Activated T-helper 1 cell treated with anti-CD3 and anti-CD28 coated beads, Interleukin-2, amount 50 U/mL, for 16 hours (primary cell): ENCODE measurements around the gene MYL12A.
A peak's percentile ranks its signal among the peaks of the same experiment; 100 is the strongest.

Source experiments
- DNase-seq, 2 donors: peaks; one replicate each; pipeline ENCODE4 v3.0.0-alpha.2; 2020; ENCODE audit warnings: low read depth in 1 of 2, low spot score in 1 of 2

Gene MYL12A

DNA sequence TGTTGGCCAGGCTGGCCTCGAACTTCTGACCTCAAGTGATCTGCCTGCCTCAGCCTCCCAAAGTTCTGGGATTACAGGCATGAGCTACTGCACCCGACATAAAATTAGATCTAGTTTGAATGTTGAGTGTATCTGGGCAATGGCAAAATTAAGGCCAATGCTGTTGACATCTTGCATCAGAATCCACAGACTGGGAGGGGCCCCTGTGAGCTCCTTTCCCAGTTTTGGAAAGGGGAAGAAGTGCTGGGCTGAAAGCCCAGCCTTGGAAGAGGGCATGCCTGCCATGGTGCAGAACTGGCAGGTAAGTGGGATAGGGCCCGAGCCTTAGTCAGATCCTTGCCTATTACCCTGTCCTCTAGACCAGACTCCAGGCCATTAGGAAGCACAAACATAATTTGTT lies 23.4 kb upstream of the MYL12A start:
- no peak for DNase-seq

DNA sequence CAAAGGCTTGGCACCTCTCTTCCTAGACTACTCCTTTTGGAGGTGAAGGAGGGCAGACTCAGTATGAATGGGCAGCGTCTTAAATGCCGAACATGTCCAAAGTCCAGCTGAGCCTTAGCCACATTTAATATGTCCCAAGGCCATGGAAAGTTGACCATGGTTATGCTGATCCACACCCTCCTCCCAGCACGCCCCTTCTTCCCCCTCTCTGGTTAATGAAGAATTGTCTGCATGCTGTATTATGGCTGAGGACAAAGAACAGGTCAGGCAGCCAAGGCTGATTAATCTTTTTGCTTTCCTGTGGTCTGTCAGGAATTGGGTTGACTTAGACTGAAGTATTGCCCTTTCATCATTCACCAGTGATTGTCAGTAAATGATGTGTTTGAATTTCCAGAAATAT lies 22.0 kb upstream of the MYL12A start:
- no peak for DNase-seq

DNA sequence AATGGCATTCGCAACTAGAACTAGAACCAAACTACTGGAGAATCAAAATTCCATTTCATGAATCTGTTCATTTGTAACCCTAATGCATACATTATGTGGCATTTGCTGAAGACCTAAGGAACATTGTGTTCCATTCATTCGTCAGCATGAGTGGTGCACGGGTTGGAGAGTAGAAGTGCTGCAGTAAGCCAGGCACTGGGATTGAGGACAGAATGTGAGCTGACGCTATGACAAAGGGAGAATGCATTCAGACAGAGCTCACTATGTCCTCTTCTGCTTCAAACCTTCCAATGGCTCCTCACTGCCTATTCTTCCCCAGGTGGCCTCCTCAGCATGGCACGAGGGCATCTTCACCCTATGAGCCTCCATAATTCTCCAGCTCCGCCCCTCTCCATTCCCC lies 21.6 kb upstream of the MYL12A start:
- DNase-seq, result no peak

DNA sequence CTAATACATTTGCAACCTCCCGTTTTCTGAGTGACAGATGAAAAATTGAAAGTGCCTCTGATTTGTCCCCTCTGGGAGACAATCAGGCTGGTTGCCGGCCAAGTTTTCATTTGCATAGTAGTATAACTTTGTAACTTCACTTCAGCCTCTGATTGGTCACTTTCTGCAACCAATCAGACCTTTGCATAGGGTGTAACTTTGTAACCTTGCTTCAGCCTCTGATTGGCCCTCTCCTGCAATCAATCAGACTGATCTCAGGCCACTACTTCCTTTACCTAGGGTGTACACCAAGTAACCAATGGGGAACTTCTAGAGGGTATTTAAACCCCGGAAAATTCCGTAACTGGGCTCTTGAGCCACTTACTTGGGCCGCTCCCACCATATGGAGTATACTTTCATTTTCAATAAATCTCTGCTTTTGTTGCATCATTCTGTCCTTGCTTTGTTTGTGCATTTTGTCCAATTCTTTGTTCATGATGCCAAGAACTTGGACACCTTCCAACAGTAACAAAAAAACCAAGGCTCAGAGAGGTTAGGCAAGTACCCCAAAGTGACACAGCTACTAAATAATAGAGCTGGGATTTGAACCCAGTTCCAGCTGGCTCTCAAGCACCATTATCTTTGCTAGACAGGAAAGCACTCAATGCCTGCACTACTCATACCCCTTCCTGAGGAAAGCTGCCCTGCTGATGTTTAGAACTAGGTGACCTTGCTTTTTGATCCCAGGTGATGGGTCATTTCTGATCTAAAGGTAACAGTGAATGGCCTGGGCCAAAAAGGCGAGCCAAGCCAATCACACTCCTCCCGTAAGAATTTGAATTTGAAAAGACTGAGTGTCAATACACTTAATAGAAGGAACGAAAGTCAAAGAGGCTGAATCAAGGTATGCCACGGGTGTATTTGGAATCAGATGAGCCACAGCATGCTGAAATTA lies 16.9 kb upstream of the MYL12A start:
- no peak for DNase-seq

- no peak for DNase-seq
These were observed 14.6 kb upstream of the MYL12A start for GRCh38 chr18:3233004-3233403.

DNA sequence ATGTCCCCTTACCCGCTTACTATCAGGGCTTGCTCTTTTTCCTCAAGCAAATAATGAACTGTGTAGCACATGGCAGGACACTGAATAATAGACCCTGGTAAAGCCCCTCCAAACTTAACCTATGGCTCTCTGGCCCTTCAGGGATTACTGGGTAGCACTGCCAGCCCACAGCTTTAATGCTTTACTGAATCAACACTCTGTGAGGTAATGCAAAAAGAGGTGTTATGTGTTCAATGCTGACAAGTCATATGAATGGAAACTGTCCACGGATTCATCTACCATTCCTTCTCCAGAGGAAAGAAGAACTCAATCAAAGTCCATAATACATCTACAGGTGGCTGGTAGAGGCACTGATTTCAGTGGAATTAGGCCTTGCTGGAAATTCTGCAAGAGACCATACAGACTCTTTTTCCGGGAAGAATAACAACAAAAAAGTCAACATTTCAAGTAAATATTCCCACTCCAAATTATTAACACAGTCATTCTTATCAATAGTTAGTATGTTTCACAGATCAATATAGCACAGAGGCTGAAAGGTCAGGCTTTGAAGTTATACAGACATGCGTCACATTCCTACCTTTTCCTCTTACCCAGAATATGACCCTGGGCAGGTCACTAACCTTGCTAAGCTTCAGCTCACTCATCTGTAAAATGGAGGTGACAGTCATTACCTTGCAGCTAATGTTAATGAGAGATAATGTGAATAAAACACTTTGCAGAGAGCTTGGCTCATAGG lies 14.0 kb upstream of the MYL12A start:
- DNase-seq, result no peak

GRCh38 chr18:3234457-3234856 lies 13.1 kb upstream of the MYL12A start:
- no peak for DNase-seq

GRCh38 chr18:3235846-3236245 lies 11.8 kb upstream of the MYL12A start:
- no peak for DNase-seq

DNA sequence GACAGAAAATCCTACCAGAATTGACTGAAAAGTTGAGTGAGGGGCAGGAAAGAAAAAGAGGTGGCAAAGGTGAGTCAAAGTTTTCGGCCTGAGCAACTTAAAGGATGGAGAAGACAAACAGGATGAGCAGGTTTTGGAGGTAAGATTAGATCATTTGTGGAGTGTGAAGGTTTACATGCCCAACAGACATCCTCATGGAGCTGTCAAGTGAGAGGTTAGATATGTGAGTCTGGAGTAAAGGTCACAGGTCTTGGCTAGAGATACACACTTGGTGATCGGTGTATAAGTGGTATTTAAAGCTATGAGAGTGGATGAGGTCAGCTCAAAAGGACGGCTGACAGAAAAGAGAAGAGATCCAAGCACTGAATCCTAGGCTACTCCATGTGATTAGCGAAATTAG lies 11.1 kb upstream of the MYL12A start:
- no peak for DNase-seq

DNA sequence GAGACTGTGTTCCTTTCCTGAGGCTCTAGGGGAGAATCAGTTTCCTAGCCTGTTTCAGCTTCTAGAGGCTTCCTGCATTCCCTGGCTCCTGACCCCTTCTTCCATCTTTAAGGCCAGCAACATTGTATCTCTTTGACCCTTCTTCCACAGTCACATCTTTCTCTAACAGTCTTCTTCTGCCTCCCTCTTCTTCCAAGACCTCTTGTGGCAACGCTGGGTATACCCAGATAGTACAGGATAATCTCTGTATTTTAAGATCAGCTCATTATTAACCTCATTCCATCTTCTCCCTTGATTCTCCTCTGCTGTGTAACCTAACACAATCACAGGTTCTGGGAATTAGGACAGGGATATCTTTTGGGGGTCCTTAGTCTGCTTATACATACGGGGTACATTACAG lies 8.9 kb upstream of the MYL12A start:
- no peak for DNase-seq

DNA sequence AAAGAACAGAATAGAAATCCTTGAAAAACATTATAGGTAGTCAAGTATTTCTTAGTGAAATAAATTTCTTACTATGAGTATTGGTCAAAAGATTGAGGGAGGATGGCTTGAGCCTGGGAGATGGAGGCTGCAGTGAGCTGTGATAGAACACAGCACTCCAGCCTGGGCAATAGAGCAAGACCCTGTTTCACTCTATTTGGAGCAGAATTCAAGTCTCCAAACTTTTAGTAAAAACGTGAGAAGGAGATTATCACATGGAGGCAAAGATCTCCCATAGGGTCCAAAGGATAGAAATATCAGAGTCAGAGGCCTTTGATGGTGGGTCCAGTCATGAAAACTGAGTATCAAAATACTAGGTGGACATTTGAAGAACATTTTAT lies 2.4 kb upstream of the MYL12A start:
- no peak for DNase-seq

- DNase-seq, result peak; percentile 44 to 57
These were observed 1.6 kb upstream of the MYL12A start for GRCh38 chr18:3245853-3246634.

GRCh38 chr18:3246635-3247239 lies 864 bp upstream of the MYL12A start:
- no peak for DNase-seq

- peak in 1 of 2 donors; percentile 7 for DNase-seq
These were observed 559 bp downstream of the MYL12A start for GRCh38 chr18:3248062-3248657.

GRCh38 chr18:3248658-3249359 lies 1.2 kb downstream of the MYL12A start:
- DNase-seq, result no peak

DNA sequence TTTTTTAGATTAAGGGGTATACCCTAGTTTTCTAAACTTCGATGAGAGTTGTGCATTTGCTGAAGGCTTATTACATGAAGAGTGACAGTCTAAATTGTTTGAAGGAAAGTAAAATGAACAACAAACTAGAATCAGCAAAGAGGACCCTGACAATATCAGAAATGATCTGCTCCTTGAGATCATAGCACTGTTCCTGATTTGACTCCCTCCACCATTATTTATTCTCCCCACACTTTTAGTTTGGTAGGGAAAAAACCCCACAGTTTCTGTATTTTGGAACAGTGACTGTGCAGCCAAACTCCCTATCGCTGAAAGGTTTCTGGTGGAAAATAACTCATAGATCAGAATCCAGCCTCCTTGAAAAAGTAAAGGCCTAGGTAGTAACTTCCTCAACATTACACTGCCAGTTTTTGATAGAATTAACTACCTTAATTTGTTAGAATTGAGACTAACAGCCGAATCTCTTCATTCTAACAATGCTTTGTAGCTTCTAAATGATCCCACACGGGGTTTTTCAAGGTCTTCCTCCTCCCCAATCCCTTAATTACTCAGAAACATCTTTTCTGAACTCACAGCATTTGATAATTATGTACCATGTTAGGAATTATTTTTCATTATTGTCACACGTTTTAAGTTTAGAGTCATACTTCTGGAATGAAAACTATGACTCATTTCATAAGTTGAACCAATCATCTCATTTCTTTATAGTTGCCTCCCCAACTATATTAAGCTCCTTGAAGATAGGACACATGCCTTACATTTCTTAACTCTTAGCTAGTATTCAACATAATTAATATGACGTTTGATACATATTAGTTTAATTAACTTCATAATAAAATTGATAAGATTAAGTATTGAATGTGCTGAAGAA lies 2.9 kb downstream of the MYL12A start:
- no peak for DNase-seq

DNA sequence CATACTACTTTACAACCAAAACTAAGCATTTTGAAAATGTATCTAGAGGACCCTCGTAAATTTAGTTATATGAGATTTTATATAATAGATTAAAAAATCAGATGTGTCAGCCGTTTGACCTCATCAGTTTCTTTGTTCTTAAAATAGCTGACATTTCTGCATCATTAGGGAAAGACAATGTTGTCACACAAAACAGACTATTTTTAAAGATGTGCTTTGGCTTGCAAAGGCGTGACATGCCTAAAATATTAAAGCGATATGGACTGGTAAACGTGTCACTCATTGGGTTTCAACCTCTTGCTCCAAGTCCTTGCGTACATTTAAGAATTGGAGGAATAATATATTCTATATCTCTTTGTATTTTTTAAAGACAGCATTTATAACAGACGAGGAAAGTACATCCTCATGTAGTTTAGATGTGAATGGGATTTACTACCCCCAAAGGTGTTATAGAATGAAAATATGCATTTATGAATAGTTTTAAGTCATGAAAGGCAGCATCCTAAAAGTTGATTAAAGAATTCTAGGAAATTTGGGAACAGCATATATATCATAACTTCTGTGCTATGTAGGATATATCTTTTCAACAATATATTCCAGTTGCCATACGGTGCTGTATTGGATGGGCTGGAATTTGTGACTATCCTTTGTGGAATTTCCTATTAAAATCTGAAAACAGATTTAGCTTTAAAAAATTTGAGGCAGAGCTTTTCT lies 3.8 kb downstream of the MYL12A start:
- DNase-seq, result no peak

GRCh38 chr18:3251963-3252277 lies 4.3 kb downstream of the MYL12A start:
- DNase-seq, result no peak

DNA sequence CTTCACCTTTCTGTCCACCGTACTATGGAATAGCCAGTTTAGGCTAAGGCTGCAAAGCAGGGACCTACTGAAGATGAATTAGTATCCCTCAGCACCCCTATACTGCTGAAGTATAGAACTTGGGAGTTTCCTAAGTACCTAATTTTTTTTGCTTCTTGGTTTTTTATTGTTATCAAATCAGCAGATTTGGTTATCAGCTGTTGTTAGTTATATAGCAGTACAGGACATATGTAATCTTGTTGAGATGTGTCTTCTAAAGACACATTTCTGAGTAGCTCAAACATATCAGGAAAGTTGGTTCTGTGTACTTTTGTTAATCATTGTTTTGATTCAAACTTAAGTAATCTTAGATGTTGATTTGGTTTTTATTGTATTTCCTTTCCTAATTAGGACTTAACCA lies 5.2 kb downstream of the MYL12A start:
- DNase-seq, result no peak
